ENCODE data around the gene NOX5.
"Not testable (repeated sequence)": the region's sequence is repeated elsewhere in the genome, so short reads cannot be mapped to it uniquely, and the experiment has no call there.

NOX5 gene

GRCh38 chr15:69014454-69014853 is at the start of gene NOX5:
Gene NOX5 (plus strand): TSS chr15:69014695. CDS start chr15:69014736, 41 bp downstream.
- no peak for DNase-seq

DNA sequence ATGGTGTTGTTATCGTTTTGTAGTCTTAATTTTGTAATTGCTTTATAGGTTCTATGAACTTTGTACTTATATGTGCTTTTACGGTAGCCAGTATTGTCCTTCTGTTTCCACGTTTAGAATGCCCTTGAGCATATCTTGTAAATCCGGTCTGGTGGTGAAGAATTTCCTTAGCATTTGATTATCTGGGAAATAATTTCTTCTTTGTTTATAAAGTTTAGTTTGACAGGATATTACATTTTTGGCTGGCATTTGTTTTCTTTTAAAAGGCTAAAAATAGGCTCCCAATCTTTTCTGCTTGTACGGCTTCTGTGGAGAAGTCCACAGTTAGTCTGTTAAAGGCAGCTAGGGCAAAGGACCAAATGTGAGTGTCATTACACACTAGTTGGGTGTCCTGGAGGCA is 47.5 kb upstream of the NOX5 start:
- no peak for DNase-seq

DNA sequence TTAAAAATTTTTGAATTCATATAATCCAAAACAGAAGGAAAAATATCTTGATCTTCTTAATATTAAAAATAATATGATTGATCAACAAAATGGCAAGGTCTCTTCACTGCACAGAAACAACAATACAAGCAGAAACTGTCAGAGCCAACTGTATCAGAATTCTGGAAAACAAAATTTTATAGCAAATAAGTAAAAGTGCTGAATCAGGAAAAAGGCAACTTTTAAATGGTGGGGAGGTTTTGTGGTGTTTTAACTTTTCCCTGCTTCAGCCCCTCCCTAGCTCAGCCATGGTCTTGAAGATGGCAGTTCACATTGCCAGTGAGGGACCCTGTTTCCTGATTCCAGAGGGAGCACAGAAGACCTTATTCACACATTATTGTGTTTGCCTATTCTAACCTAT is 46.5 kb upstream of the NOX5 start:
- DNase-seq = no peak

GRCh38 chr15:68969298-68969697 is 45.2 kb upstream of the NOX5 start:
- DNase-seq = no peak

GRCh38 chr15:68972201-68973065 is 42.1 kb upstream of the NOX5 start:
- DNase-seq = no peak

- DNase-seq = not testable (repeated sequence)
Measured at GRCh38 chr15:68975651-68976160, 38.8 kb upstream of the NOX5 start.

DNA sequence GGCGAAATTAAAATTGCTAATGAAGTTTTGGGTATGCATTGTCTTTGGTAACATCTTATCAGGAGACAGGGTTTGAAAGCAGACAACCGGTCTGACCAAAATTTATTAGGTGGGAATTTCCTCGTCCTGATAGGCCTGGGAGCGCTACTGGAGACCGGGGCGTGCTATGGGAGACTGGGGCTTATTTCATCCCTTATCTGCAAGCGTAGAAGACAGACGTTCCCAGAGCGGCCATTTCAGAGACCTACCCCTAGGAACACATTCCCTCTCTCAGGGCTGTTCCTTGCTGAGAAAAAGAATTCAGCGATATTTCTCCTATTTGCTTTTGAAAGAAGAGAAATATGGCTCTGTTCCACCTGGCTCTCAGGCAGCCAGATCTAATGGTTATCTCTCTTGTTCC is 37.1 kb upstream of the NOX5 start:
- DNase-seq = not testable (repeated sequence)

- DNase-seq = no peak
Measured at GRCh38 chr15:68979006-68979405, 35.5 kb upstream of the NOX5 start.

DNA sequence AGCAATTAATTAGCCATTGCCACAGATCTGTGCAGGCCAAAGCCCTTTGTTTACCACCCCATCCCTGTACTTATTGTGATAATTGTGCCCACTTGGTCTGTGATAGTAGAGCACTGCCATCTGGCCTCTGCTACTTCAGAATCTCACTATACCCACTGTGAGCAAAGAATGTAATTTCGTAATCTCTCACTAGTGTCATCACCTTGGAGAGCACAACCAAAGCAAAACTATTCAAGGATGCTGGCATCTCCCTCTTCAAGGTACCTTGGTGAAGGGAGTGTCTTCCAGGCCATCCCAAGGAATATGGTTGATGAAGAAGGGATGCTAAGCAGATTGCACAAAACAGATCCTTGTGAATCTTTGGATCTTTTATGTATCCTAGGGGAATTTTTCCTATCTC is 34.7 kb upstream of the NOX5 start:
- no peak for DNase-seq

- no peak for DNase-seq
Measured at GRCh38 chr15:68980786-68981185, 33.7 kb upstream of the NOX5 start.

DNA sequence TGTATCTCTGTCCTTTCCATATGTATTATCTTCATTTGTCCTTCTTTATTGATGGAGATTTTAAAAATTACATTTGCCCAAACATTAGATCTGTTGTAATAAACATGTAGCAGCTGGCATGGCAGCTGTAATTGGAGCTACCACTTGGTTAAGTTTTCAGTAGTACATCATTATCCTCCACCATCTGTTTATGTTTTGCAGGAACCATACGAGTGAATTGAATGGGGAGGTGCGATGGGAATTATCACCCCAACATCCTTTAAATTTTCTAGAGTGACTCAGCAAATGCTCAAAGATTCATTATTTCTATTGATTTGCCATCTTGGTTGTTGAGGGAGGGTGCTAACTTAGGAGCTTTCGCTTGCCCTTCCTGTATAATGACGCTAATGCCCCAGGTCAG is 32.6 kb upstream of the NOX5 start:
- peak in 1 of 2 experiments; percentile 13 for DNase-seq

DNA sequence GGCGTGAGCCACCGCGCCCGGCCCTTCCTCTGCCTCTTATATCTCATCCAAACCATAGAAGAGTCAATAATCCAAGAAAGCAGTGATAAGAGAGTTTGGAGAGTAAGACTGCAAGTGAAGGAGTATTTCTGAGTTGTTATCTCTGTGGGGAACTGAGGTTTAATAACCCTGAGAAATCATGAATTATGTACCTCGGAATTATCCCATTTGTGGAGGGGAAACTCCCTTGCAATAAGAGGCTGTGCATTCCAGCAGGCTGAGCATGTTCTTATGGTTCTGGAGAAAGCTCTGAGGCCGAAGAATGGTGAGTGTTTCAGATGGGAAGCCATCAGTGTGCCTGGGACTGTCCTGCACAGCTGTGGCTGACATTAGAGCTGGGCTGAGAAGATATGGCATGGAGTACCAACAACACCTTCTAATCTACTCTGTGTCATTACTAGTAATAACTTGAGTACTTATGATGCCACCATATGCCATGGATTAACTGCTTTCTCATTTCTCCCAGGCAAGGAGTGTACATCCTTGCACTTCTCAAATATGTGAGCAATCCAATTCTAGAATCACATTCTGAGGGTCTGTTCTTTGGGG is 31.4 kb upstream of the NOX5 start:
- no peak for DNase-seq

DNA sequence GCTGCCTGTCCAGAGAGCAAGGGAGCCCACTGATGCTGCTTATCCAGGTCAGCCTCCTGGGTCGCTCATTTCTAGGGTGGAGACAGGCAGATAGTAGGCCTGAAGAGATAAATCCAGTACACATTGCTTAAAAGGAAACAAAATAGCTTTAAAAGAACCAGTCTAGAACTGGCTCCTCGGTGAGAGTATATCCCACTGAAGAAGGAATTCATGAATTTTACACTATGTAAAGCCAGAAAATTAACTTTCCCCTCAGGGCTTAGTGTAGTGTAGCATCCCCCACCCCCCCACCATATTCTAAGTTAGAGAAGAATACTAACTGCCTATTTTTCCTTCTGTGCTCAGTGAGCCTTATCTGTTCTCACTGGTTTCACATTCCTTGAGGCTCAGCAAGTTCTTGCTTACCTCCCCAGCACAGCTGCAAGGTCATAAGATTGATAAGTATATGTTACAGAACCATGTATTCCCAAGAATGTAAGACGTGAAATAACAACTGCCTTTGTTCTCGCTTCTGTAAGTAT is 30.5 kb upstream of the NOX5 start:
- DNase-seq = no peak

GRCh38 chr15:68984586-68984985 is 29.9 kb upstream of the NOX5 start:
- no peak for DNase-seq

GRCh38 chr15:68985361-68985891 is 29.1 kb upstream of the NOX5 start:
- no peak for DNase-seq

- no peak for DNase-seq
Measured at GRCh38 chr15:68986322-68986721, 28.2 kb upstream of the NOX5 start.

DNA sequence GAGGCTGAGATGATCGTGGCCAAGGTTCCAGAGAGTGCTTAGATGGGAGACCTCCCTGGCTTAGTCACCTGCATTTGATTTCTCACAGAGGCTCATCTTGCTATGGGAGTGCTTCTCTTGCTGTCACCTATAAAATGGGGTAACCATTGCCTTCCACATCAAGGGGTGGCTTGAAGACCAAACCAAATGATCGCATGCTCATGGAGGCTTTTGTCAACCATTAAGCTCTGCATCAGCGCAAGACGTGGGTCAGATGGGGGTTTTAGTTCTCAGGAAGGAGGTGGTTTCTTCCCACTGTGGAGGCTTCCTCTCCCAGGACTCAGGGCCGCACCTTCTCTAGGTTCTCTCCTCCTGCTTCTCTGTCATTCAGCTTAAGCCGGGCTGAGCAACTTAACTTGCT is 27.4 kb upstream of the NOX5 start:
- DNase-seq = no peak

- no peak for DNase-seq
Measured at GRCh38 chr15:68987676-68988075, 26.8 kb upstream of the NOX5 start.

- no peak for DNase-seq
Measured at GRCh38 chr15:68989541-68990230, 24.8 kb upstream of the NOX5 start.

GRCh38 chr15:68990231-68990991 is 24.1 kb upstream of the NOX5 start:
- DNase-seq = no peak

DNA sequence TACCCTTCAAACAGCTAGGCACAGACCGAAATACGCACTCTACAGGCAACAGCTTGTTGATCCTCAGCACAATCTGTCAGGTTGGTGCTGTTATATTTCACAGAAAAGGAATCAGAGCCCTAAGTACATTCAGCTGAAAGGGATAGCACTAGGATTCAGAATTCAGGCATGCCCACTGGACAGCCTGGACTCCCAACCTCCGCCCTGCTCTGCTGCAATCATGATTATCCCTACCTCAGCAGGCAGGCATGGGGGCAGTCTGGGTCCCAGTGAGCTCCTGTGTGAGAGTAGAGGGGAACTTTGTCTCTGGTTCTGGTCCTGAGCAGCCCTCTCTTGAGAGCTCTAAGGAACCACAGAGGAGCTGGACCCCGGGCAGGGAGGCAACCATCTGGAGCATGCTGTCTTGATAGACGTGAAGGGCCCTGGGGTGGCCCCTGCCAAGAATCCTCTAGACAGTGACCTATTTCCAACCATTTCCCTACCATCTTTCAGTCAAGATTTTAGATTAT is 23.4 kb upstream of the NOX5 start:
- DNase-seq = no peak

GRCh38 chr15:68991723-68992122 is 22.8 kb upstream of the NOX5 start:
- no peak for DNase-seq

Measured in NCI-H446 (cell line).